Mesothelial cell of epicardium (in vitro differentiated cells): ENCODE data around the gene NOS3. TPM values are rescaled to one million over a fixed set of nuclear protein-coding genes. Genes with fewer than 3 reads are reported as not detected.

Experiments
- DNase-seq, 2 experiments: peaks; one replicate each; pipeline ENCODE4 v3.0.0; 2021; ENCODE audit warnings: low spot score in 2 of 2; ENCODE audit not compliant: unreplicated experiment in 2 of 2
- H3K27ac Mint-ChIP-seq: 2 replicates; pipeline ENCODE4 v1.8.0; 2021; ENCODE audit warnings: mixed read lengths
- H3K27me3 Mint-ChIP-seq: 2 replicates; pipeline ENCODE4 v1.8.0; 2021; ENCODE audit warnings: low read depth, mixed read lengths
- H3K36me3 Mint-ChIP-seq: 2 replicates; pipeline ENCODE4 v1.8.0; 2021; ENCODE audit warnings: mixed read lengths
- H3K4me1 Mint-ChIP-seq: 2 replicates; pipeline ENCODE4 v1.8.0; 2021; ENCODE audit warnings: mixed read lengths
- H3K4me3 Mint-ChIP-seq: 2 replicates; pipeline ENCODE4 v1.8.0; 2021; ENCODE audit warnings: mild to moderate bottlenecking, moderate library complexity, mixed read lengths
- H3K9me3 Mint-ChIP-seq: 2 replicates; pipeline ENCODE4 v1.8.0; 2021; ENCODE audit warnings: mixed read lengths
- CTCF ChIP-seq: fragments of 200-600 bp; sonication (generic); IDR thresholded peaks from one replicate; pipeline ENCODE4 v1.5.0; 2021; ENCODE audit warnings: antibody characterized with exemption; ENCODE audit not compliant: unreplicated experiment
- total RNA-seq: library from RNA; stranded (reverse); gene quantifications from 3 replicates; pipeline ENCODE4 v1.2.1, GENCODE V29; 2021

The NOS3 gene
- total RNA-seq, 1 donor from 2014 or later: 6.0 TPM

GRCh38 chr7:150971242-150972022 lies 19.4 kb upstream of the NOS3 start:
- Mint-ChIP-seq H3K9me3 (no peaks in the 10 kb centered on the region), H3K36me3 (no peaks in the 10 kb centered on the region), H3K4me3 (no peak overlapping the region)

GRCh38 chr7:150972023-150972468 lies 18.8 kb upstream of the NOS3 start:
- no peaks in the 10 kb centered on the region for H3K9me3 Mint-ChIP-seq
- TF ChIP-seq CTCF: no peak
- peaks cover 74% of the 10 kb centered on the region for H3K27me3 Mint-ChIP-seq
- DNase-seq: no peak
- H3K4me1 Mint-ChIP-seq: peaks cover 44% of the 10 kb centered on the region
- H3K4me3 Mint-ChIP-seq: no peak overlapping the region
- no peaks in the 10 kb centered on the region for H3K36me3 Mint-ChIP-seq
- peak overlapping the region; percentile 21 for H3K27ac Mint-ChIP-seq

More at GRCh38 chr7:150971242-150972022, 19.4 kb upstream of the NOS3 start:
- peak overlapping the region; percentile 19 for H3K27ac Mint-ChIP-seq
- TF ChIP-seq CTCF: no peak
- DNase-seq: no peak
- H3K4me1 Mint-ChIP-seq: peaks cover 40% of the 10 kb centered on the region
- peaks cover 71% of the 10 kb centered on the region for H3K27me3 Mint-ChIP-seq

- H3K27me3 Mint-ChIP-seq: peaks cover 73% of the 10 kb centered on the region
- H3K9me3 Mint-ChIP-seq: no peaks in the 10 kb centered on the region
- H3K36me3 Mint-ChIP-seq: no peaks in the 10 kb centered on the region
- peaks cover 49% of the 10 kb centered on the region for H3K4me1 Mint-ChIP-seq
- no peak overlapping the region for H3K4me3 Mint-ChIP-seq
- no peak for TF ChIP-seq CTCF
- no peak overlapping the region for H3K27ac Mint-ChIP-seq
- no peak for DNase-seq
Measured at GRCh38 chr7:150972741-150973140, 18.1 kb upstream of the NOS3 start.

GRCh38 chr7:150973571-150974451 lies 17.0 kb upstream of the NOS3 start:
- Mint-ChIP-seq H3K9me3 (no peaks in the 10 kb centered on the region), H3K36me3 (no peaks in the 10 kb centered on the region), H3K4me3 (peak overlapping the region; percentile 53), H3K27ac (no peak overlapping the region), H3K27me3 (peaks cover 67% of the 10 kb centered on the region), H3K4me1 (peaks cover 52% of the 10 kb centered on the region)
- no peak for TF ChIP-seq CTCF
- no peak for DNase-seq

- Mint-ChIP-seq H3K9me3 (no peaks in the 10 kb centered on the region), H3K27ac (no peak overlapping the region), H3K4me1 (peaks cover 49% of the 10 kb centered on the region), H3K27me3 (peaks cover 67% of the 10 kb centered on the region), H3K4me3 (peak overlapping the region; percentile 65), H3K36me3 (no peaks in the 10 kb centered on the region)
- peak in 1 of 2 experiments; percentile 63 for DNase-seq
- peak; percentile 51 for TF ChIP-seq CTCF
Measured at GRCh38 chr7:150974468-150975391, 16.1 kb upstream of the NOS3 start.
